ENCODE data around the gene NCAPG2. TPM values are rescaled to one million over a fixed set of nuclear protein-coding genes. Genes with fewer than 3 reads are reported as not detected.
"Not testable (repeated sequence)": the region's sequence is repeated elsewhere in the genome, so short reads cannot be mapped to it uniquely, and the experiment has no call there.

Gene NCAPG2
- total RNA-seq, 1 donor from 2014 or later: 15.5 TPM

DNA sequence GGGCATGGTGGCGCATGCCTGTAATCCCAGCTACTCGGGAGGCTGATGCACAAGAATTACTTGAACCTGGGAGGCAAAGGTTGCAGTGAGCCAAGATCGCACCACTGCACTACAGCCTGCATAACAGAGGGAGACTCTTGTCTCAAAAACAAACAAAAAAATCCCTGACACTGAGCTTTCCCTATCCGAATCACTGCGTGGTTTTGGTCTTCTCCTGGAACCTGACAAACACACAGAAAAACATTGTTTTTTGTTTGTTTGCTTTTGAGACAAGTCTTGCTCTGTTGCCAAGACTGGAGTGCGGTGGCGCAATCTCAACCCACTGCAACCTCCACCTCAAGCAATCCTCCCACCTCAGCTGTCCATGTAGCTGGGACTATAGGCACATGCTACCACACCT lies 66.6 kb downstream of the NCAPG2 start:
- DNase-seq (ENCODE audit: low read depth): no peak

DNA sequence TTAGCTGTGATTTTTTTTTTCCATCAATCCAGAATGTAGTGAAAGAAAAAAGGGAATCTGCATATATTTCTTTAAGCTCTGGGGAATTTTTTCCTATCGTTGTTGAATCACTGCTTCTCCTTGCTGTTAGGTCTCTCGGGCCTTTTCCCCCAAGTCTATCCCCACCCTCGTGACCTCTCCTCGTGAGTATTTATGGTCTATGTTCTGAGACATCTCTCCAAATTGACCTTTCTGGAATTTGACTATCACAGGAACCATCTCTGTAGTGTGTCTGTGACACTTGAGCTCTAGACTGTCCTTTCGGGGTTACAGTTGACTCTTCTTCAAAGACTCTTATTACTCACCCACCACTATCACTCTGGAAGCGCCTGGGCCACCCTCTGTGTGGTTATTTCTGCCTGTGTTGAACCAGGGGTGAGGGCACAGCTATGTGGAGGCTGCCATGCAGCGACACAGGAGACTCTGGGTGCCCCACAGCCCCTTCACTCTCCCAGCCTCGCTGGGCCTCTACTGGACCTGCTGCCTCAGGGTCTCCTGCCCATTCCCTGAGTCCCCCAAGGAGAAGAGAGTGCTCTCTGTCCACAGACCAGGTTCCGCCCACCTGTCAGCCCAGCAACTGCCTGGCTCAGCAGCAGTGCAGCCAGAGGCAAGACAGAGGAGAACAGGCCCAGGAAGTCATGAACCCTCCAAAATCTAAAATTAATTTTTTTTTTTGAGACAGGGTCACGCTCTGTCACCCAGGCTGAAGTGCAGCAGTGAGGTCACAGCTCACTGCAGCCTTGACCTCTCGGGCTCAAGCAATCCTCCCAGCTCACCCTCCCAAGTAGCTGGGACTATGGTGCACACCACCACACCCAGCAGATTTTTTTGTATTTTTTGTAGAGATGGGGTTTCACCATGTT lies 71.3 kb downstream of the NCAPG2 start:
- peak; percentile 39 for DNase-seq (ENCODE audit: low read depth)

DNA sequence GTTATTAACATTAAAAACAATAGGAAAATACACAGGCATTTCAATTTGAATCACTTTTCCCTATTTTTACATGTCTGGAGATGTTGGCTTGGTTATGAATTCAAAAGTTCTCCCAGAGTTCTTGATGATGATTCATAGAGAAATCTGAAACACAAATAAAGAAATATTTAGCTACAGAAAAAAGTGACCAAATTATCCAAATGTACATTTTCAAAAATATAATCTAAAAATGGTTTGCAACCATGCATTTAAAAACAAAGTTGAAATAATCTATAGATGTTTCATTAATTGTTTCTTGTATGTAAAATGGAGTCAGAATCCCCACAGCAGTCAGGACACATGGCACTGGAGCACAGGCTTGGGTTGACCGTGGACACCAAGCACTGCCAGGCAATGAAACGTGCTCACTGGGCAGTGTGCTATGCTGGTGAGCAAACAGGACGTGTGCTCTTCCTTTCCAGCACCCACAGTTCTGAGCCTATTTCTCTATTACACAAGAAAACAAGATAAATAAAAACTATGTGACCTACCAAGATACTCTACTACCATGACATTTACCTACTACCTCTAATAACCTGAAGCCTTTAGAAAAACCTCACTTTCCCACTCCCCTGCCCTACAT lies 72.9 kb downstream of the NCAPG2 start:
- no peak for DNase-seq (ENCODE audit: low read depth)

DNA sequence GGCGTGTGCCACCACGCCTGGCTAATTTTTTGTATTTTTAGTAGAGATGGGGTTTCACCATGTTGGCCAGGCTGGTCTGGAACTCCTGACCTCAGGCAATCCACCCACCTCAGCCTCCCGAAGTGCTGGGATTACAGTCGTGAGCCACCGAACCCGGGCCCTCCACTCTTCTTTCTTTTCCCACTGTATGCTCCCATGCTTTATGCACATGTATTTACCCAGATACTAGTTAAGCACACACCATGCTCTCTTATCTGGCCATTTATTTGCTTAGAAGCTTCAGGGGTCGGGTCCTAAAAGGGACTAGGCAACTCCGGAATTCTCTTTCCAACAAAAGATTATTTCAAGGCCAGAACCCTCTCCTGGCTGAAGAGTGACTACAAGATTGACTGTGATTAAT lies 78.3 kb downstream of the NCAPG2 start:
- not testable (repeated sequence) for DNase-seq (ENCODE audit: low read depth)

DNA sequence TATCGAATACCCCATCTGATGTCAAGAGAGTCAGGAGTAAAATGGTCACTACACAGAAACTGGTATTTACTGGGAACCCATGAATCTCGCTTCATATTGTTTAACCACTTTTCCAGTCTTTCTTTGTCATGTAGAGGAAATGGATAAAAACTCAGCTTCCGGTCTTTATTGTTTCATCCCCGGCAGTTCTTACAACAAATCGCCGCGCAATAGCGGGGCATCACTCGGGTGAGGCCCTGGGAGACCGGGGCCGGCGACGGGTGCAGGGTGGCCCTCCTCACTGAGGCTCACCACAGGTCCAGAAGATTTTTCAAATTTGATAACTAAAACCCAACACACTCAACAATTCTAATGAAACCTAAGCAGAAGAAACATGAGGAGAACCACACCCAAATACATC lies 81.4 kb downstream of the NCAPG2 start:
- DNase-seq (ENCODE audit: low read depth): no peak

DNA sequence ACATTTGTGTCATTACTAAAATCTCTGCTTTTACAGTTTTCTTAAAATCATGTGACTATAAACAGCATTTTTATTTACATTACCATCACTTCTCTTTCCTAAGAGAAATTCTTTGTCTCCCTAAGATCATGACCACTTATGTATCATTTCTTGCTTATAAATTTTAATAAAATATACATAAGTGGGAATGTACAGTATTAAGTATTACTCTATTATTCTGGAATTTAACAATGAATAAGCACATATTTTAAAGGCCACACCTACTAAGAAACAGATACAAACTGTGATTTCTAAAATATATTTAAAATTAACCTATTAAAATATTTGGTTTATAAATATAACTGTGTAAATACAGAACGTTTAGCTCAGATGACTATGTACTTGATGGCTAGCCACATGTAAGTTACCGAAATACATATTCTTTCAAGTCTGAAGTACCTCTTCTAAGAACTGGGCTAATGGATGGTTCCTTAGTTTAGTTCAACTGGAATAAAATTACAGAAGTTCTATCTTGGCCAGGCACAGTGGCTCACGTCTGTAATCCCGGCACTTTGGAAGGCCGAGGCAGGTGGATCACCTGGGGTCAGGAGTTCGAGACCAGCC lies 83.7 kb downstream of the NCAPG2 start:
- DNase-seq (ENCODE audit: low read depth): no peak

DNA sequence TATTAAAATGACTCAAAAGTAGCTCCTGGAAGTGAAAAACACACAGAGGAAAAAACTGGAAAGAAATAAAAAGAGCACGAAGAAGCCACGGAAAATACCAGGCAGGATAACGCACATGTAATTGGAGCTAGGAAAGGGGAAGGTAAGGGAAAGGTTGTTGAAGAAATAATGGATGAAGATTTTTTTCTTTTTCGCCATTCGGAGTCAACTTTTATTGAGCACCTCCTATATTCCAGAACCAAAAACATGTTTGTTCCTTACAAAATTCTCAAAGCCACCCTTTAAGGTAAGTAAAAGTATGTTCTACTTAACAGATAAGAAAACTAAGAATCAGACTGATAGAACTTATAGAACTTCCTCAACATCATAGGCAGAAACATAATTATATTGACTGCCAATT lies 84.2 kb downstream of the NCAPG2 start:
- no peak for DNase-seq (ENCODE audit: low read depth)

DNA sequence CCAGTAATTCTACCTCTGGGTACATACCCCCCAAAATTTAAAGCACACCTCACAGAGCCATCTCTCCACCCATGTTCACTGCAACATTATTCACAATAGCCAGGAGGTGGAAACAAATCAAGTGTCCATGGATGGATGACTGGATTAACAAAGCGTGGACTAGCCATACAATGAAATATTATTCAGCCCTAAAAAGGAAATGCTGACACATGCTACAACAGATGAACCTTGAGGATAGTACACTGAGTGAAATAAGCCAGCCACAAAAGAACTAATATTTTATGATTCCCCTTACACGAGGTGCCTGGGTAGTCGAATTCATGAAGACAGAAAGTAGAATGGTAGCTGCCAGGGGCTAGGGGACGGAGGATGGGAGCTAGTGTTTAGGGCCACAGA lies 85.9 kb downstream of the NCAPG2 start:
- no peak for DNase-seq (ENCODE audit: low read depth)

DNA sequence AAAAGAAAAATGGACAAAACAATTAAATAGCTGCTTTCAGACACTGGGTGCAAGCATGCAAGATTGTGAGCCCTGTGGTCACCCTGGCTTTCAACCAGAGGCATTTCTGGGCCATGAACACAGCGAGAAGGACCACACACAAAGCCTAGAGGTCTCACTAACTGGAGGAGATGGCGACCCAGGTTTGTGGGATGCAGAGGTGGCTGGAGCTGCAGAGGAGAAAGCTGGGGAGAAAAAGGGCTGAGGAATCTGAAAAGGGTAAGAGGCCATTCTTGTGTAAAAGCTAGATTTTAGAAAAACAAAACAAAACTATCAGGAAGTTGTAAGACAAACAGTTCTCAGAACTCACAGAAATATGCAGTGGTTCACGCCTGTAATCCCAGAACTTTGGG lies 86.9 kb downstream of the NCAPG2 start:
- no peak for DNase-seq (ENCODE audit: low read depth)

DNA sequence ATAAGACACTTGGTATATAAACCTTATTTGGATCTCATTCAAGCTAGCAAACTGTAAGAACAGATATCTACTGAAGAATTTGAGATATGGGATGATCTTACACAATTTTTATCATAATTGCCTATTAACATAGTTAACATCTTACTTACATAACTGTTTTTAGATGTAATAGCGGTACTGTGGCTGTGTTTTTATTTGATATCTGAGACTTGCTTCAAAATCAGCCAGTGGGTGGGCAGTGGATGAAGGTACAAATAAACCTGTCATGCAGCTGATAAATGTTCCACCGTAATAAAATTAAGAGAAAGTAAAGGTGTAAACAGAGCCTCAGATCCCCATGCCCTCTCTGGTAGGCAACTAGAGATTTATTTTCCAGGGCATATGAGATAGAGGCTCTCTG lies 88.6 kb downstream of the NCAPG2 start:
- no peak for DNase-seq (ENCODE audit: low read depth)

DNA sequence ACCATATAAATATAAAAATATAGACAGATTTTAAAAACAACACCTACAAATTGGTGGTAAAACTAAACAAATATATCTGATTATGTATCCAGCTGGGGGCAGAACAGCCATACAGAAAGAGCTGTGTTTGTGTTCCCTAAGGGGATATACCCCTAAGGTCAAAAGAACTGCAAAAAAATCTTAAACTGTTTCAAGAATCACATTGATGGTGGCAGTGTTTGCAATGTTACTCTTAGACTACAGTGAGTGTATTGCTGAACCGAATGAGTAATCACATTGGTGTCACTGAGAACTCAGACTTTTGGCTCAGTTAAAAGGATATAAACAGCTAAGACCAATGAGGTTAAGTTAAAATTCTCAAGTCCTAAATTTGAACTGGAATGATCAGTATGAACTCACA lies 89.9 kb downstream of the NCAPG2 start:
- DNase-seq (ENCODE audit: low read depth): peak; percentile 22

DNA sequence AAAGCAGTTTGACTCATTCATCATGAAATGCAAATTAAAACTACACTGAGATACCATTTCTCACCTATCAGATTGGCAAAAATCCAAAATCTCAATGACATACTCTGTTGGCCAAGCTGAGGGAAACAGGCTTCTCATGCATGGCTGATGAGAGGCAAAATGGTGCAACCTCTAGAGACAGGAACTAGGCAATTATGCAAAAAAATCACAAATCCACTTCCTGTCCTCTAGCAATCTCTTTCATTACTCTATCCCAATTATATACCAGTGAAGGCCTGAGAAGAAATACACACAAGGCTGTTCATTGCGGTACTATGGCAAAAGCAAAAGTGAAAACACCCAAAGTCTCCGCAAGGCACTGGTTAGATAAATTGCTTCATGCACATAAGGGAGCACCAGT lies 91.1 kb downstream of the NCAPG2 start:
- no peak for DNase-seq (ENCODE audit: low read depth)

DNA sequence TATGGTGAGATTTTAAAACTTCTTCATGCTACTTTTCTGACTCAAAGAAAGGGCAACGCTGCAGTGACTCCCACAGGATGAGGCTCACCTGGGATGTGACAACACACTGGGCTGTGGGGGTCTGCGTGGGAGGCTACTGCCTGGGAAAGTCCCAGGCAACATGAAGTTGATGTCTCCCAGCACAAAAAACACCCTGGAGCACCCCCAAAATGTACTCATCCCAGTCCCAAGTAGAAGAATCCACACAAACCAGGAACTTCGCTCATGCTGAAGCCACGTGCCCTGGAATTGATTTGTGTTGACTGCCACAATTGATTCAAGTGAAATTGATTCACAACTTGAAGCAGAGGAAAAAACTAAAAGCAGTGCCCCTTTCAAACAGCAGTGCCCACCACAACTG lies 92.1 kb downstream of the NCAPG2 start:
- no peak for DNase-seq (ENCODE audit: low read depth)

DNA sequence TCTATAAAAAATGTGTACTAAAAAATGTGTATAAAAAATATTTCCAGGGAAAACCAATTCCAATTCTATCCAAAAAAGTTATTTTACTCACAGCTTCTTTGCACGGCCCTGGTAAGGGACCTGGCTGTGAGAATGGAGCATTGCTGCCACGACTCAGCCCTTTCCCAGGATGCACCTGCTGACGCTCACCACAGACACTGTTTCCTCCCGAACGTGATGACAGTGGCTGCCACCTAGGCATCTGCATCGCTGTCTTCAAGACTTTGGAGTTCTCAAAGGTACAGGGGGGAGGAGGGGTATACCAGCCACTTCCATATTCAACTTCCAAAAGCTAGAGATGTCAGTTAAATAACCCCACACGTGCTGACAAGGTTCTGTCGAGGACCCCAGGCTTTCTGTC lies 93.1 kb downstream of the NCAPG2 start:
- DNase-seq (ENCODE audit: low read depth): no peak

DNA sequence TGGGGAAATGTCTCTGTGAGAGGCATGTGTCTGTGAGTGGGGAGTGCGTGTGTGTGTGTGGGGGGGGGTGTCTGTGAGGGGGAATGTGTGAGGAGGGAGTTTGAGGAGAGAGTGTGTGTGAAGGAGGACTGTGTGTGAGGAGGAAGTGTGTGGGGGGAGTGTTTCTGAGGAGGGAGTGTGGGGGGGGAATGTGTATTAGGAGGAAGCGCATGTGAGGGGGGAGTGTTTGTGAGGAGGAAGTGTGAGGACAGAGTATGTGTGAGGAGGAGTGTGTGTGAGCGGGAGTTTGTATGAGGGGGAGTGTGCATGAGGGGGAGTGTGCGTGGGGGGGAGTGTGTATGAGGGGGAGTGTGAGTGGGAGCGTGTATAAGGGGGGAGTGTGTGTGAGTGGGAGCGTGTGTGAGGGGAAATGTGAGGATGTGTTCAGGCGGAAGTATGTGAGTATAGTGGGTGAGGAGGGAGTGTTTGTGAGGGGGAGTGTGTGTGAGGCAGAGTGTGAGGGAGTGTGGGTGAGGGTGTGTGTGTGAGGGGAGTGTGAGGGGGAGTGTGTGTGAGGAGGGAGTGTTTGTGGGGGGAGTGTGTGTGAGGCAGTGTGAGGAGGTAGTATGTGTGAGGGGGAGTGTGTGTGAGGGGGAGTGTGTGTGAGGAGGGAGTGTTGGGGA lies 95.2 kb downstream of the NCAPG2 start:
- DNase-seq (ENCODE audit: low read depth): no peak

DNA sequence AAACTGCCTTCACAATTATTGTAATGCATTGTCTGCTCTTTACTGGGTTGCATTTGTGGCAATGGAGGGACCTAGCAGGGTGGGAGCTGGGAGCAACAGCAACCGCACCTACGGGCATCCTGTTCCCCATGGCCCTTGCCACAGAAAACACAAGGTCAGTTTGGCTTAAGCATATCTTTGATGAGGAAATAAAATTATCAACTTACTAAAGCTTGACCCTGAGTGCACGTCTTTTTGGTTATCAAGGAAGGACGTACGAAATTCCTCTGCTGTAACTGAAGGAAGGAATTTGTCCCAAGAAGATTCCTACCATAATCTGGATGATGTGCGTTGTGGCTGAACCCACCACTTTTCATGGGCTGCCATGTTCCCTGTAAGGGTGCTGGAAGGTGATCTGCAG lies 97.0 kb downstream of the NCAPG2 start:
- DNase-seq (ENCODE audit: low read depth): no peak

DNA sequence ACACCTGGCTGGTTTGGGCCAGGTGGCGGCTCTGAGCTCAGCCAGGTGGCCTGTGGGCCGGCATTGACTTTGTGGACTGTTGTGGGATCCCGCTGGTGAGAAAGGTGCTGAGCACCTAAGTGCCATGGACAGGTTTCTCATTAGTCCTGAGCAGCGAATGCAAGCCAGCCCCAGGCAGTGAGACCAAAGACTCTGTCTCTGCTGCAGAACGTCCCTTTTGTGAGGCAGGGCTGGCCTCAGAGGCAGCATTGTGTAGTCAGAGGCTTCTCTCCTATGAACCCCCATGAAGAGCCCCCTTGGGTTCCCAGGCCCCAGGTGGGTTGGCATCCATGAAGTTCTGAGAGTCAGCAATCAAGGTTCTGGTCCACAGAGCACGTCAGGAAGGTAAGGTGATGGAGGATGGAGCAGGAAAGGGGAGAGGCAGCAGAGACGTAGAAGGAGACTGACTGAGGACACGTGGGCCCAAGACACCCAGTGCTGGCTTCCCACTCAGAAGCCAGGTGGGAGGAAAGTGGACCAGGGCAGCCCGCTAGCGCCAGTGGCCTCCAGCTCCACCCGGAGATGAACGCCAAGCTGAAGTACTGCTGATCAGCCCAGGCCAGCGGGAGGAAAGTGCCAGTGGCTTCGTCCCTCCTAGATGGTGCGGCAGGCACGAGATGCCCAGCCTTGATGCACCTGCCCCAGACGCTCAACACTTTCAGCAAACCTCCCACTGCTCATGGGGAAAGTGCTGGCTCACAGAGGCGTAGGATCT lies 97.8 kb downstream of the NCAPG2 start:
- no peak for DNase-seq (ENCODE audit: low read depth)

DNA sequence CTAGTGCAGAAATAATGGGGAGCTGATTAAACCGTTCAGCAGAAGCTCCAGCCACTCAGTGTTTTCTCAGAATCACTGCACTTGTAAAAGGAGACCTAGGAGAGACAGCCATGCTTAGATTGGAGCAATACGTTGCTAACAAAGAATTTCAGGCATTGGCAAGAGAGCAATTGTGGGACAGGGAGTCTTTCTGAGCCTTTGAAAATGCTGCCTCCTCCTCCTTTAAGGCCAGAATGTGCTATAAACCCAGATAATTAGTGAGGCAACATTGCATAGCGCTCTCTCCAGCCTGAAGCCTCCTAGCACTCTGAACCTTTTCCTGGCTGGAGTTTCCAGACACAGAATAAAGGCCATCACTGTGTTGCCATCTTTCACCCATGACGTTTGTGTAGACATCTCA lies 98.5 kb downstream of the NCAPG2 start:
- DNase-seq (ENCODE audit: low read depth): no peak

DNA sequence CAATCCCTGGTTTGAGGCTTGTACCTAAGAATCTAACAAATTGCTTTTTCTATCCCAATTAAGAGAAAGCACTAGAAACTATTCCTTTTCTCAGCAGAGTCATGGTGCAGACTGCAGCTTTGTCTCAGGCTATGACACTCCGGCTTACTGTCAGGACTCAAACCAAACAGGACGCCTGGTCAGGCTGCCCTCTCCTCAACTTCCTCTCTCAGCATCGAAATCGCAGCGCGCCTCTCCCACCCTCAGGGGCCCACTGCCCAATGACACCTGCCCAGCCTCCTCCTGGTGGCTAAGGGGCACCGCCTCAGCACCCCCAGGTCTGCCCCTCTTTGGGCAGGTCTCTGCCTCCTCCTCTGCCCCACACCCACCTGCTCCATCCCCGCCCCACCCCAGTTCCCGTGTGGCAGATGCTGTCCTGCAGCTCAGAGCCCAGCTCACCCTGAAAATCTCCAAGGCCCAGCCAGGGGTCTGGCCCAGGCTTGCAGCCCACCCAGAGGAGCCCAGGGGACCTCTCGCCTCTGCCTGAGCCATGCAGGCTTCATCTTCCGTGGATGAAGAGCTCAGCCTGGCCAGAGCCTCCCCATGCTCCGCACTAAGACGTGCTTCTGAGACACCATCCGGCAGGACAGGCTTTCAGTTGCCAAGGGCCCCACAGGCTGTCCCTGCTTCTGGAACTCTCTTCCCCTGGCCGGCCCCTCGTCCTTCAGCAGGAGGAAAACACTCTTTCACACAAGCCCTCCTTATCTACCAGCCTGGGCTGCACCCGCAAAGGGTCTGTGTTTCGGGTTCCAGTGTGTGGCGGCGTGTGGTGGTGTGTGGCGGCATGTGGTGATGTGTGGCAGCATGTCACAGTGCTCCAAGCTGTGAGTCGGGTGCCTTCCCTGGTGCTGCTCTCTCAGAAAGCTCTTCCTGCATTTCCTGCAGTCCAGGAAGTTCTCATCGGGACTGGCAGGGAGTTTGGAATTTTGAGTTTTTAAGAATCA lies 100.5 kb downstream of the NCAPG2 start:
- DNase-seq (ENCODE audit: low read depth): no peak
